GM12878 (cell line): ENCODE measurements around the gene C3. TPM values are rescaled to one million over a fixed set of nuclear protein-coding genes. Genes with fewer than 3 reads are reported as not detected.
A peak's percentile ranks its signal among the peaks of the same experiment; 100 is the strongest.

ENCODE experiments used
- ATAC-seq: fragments of 200-7000 bp; cut with Tn5 transposase; 3 replicates; pipeline ENCODE4 v1.9.1; 2020; ENCODE audit warnings: mild to moderate bottlenecking, moderate library complexity
- BruUV-seq: library from RNA; stranded (reverse); fragments of 400-500 nt; replicated peaks from 2 replicates; lab custom pipeline; 2021; lab: Mats Ljungman, UMichigan
- CTCF ChIA-PET: fragments of 300-600 bp; sonication (Branson Sonifier 250); formaldehyde crosslinking; extraction: SDS; loops from one replicate; lab custom pipeline; 2021; ENCODE audit warnings: inconsistent platforms; lab: Yijun Ruan, JAX
- POLR2A ChIA-PET: fragments of 350-600 bp; formaldehyde crosslinking; extraction: SDS; loops from one replicate; lab custom pipeline; 2021; ENCODE audit warnings: inconsistent platforms; lab: Charles Lee
- RAD21 ChIA-PET: fragments of 300-600 bp; sonication (Branson Sonifier 250); formaldehyde crosslinking; loops from one replicate; lab custom pipeline; 2023; ENCODE audit warnings: antibody characterized with exemption; ENCODE audit not compliant: unreplicated experiment; lab: Charles Lee
- SMC1A ChIA-PET: fragments of 300-600 bp; sonication (Branson Sonifier 250); formaldehyde crosslinking; loops from one replicate; lab custom pipeline; 2023; ENCODE audit not compliant: unreplicated experiment, uncharacterized antibody; lab: Charles Lee
- DNase-seq: peaks from one replicate; pipeline ENCODE4 v3.0.0-alpha.2; 2011; ENCODE audit warnings: low read depth, low spot score
- FAIRE-seq: peaks from 3 replicates; lab custom pipeline; 2011; peaks lifted over from hg19 to GRCh38; lab: Jason Lieb, UNC
- H2AFZ ChIP-seq: 2 replicates; pipeline ENCODE4 v1.6.0; 2011; ENCODE audit warnings: low read depth, low read length, control low read depth; ENCODE audit not compliant: control insufficient read depth
- H3K27ac ChIP-seq: 2 replicates; pipeline ENCODE4 v1.5.1; 2011; ENCODE audit warnings: control low read depth; ENCODE audit not compliant: control insufficient read depth, insufficient read depth
- H3K27me3 ChIP-seq, 2 experiments: replicated peaks in 1 of 2; 2 replicates each; pipeline versions ENCODE4 v1.6.0 to v1.6.1; 2011; ENCODE audit warnings: low read length in 1 of 2; ENCODE audit not compliant: control insufficient read depth in 2 of 2, insufficient read depth in 2 of 2
- H3K36me3 ChIP-seq, 2 experiments: 2 replicates each; pipeline ENCODE4 v1.5.1; 2011; ENCODE audit warnings: low read length in 1 of 2; ENCODE audit not compliant: control insufficient read depth in 2 of 2, insufficient read depth in 2 of 2
- H3K4me1 ChIP-seq: 2 replicates; pipeline ENCODE4 v1.6.1; 2011; ENCODE audit warnings: mild to moderate bottlenecking, low read length, moderate library complexity, mixed read lengths; ENCODE audit not compliant: control insufficient read depth, insufficient read depth
- H3K4me2 ChIP-seq: 2 replicates; pipeline ENCODE4 v1.6.0; 2011; ENCODE audit warnings: control low read depth; ENCODE audit not compliant: control insufficient read depth, insufficient read depth
- H3K4me3 ChIP-seq: fragments of 200-600 bp; sonication (generic); 2 replicates; pipeline ENCODE4 v1.5.1; 2016
- H3K79me2 ChIP-seq: 2 replicates; pipeline ENCODE4 v1.6.0; 2011; ENCODE audit warnings: low read length; ENCODE audit not compliant: control insufficient read depth, insufficient read depth
- H3K9ac ChIP-seq: 2 replicates; pipeline ENCODE4 v1.8.0; 2011; ENCODE audit warnings: low read length, control low read depth, mixed read lengths; ENCODE audit not compliant: control insufficient read depth, insufficient read depth
- H3K9me3 ChIP-seq: replicated peaks from 3 replicates; pipeline ENCODE4 v1.5.1; 2011; ENCODE audit warnings: mild to moderate bottlenecking, low read length; ENCODE audit not compliant: control insufficient read depth, insufficient read depth
- H4K20me1 ChIP-seq: 2 replicates; pipeline ENCODE4 v1.6.0; 2011; ENCODE audit not compliant: control insufficient read depth, insufficient read depth
- MLLT1 ChIP-seq: fragments of 450-650 bp; IDR thresholded peaks from 2 replicates; pipeline ENCODE4 v1.6.1; 2016; ENCODE audit warnings: mild to moderate bottlenecking
- NR2C1 ChIP-seq: fragments of 450-650 bp; IDR thresholded peaks from 2 replicates; pipeline ENCODE4 v1.6.1; 2017; ENCODE audit warnings: antibody characterized with exemption, mild to moderate bottlenecking, moderate library complexity
- NR2C2 ChIP-seq: IDR thresholded peaks from 2 replicates; pipeline ENCODE4 v1.6.1; 2011; ENCODE audit warnings: borderline replicate concordance, low read depth; ENCODE audit not compliant: control insufficient read depth, insufficient read length
- NR2F1 ChIP-seq: fragments of 450-650 bp; conservative IDR thresholded peaks from 2 replicates; pipeline ENCODE4 v1.6.1; 2017; ENCODE audit warnings: mild to moderate bottlenecking
- RCOR1 ChIP-seq: conservative IDR thresholded peaks from 2 replicates; pipeline ENCODE4 v1.6.1; 2012; ENCODE audit warnings: low read depth, low read length, improper control_type of control experiment
- SMAD5 ChIP-seq: IDR thresholded peaks from 2 replicates; pipeline ENCODE4 v1.6.1; 2016; ENCODE audit warnings: antibody characterized with exemption, low read depth
- SREBF1 ChIP-seq: IDR thresholded peaks from 2 replicates; pipeline ENCODE4 v1.6.1; 2012; ENCODE audit warnings: mild to moderate bottlenecking, low read length
- WGBS: methylation state at CpG from one replicate; pipeline ENCODE4 v1.1.6; 2016; ENCODE audit warnings: low lambda C conversion rate; ENCODE audit not compliant: insufficient replicate concordance, insufficient coverage; ENCODE audit errors: missing lambda C conversion rate; 5-methylcytosine and 5-hydroxymethylcytosine counted together
- in situ Hi-C: fragments of 300-500 bp; cut with MboI; formaldehyde crosslinking; loops from 9 replicates; pipeline ENCODE4 v1.14.3; 2018; ENCODE audit warnings: mixed read lengths
- intact Hi-C: fragments of 100-400 bp; cut with micrococcal nuclease; formaldehyde crosslinking; loops from one replicate; pipeline ENCODE4 v1.14.2; 2022; ENCODE audit not compliant: unreplicated experiment
- polyA plus RNA-seq, 11 experiments: library from polyadenylated mRNA; depleted of rRNA in 4 of 11; unstranded in 6 of 11; stranded (reverse) in 5 of 11; fragments of >200 nt; fragmentation: Nextera tagmentation in 4 of 11; fragmentation: Illumina TruSeq in 1 of 11; extraction: Ambion mirVana in 4 of 11; extraction: Trizol in 1 of 11; gene quantifications; 1 replicate in 1 of 11; 2 replicates in 10 of 11; pipeline versions ENCODE4 v1.2.1 to v1.2.3, GENCODE V29; 2011 to 2016; ENCODE audit warnings: inconsistent platforms in 2 of 11, missing spikeins in 2 of 11, low read depth in 1 of 11
- total RNA-seq, 4 experiments: library from RNA; depleted of rRNA in 3 of 4; stranded (reverse); fragments of >200 nt in 3 of 4; fragmentation: Illumina TruSeq in 1 of 4; extraction: Trizol in 1 of 4; gene quantifications; 2 replicates each; pipeline versions ENCODE4 v1.2.1 to v1.2.3, GENCODE V29; 2013 to 2021
- TF ChIP-seq, protein P1 (sequence below): IDR thresholded peaks from 2 replicates; pipeline ENCODE4 v1.6.1; 2012; ENCODE audit warnings: improper control_type of control experiment, low read depth, low read length; ENCODE audit not compliant: insufficient replicate concordance

Gene C3
- total and polyA plus RNA-seq, 10 of the 15 experiments (the other 5 are each of a cell fraction or from before 2014, with no cell fraction given): 0.20 to 6.7 (median 0.72) TPM

DNA sequence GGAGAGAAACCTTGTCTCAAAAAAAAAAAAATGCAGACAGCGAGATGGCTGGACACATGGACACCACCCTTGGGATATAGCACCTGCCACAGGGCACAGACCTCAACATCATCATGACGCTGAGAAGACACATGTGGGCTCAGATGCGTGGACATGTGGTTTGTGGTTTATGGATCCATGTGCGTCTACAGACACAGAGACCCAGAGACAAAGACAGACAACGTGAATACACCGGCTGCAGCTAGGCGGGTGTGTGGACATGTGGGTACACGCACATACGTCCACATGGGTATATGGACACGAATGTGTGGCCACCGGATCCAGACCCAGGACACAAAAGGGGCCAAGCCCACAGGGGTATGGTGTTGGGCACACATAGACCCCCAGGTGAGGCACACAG, 51.8 kb downstream of the C3 start (continued):
- no peak for TF ChIP-seq SMAD5
- TF ChIP-seq, protein P1, sequence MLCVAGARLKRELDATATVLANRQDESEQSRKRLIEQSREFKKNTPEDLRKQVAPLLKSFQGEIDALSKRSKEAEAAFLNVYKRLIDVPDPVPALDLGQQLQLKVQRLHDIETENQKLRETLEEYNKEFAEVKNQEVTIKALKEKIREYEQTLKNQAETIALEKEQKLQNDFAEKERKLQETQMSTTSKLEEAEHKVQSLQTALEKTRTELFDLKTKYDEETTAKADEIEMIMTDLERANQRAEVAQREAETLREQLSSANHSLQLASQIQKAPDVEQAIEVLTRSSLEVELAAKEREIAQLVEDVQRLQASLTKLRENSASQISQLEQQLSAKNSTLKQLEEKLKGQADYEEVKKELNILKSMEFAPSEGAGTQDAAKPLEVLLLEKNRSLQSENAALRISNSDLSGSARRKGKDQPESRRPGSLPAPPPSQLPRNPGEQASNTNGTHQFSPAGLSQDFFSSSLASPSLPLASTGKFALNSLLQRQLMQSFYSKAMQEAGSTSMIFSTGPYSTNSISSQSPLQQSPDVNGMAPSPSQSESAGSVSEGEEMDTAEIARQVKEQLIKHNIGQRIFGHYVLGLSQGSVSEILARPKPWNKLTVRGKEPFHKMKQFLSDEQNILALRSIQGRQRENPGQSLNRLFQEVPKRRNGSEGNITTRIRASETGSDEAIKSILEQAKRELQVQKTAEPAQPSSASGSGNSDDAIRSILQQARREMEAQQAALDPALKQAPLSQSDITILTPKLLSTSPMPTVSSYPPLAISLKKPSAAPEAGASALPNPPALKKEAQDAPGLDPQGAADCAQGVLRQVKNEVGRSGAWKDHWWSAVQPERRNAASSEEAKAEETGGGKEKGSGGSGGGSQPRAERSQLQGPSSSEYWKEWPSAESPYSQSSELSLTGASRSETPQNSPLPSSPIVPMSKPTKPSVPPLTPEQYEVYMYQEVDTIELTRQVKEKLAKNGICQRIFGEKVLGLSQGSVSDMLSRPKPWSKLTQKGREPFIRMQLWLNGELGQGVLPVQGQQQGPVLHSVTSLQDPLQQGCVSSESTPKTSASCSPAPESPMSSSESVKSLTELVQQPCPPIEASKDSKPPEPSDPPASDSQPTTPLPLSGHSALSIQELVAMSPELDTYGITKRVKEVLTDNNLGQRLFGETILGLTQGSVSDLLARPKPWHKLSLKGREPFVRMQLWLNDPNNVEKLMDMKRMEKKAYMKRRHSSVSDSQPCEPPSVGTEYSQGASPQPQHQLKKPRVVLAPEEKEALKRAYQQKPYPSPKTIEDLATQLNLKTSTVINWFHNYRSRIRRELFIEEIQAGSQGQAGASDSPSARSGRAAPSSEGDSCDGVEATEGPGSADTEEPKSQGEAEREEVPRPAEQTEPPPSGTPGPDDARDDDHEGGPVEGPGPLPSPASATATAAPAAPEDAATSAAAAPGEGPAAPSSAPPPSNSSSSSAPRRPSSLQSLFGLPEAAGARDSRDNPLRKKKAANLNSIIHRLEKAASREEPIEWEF: no peak
- TF ChIP-seq, all 136 proteins: peak for 12

DNA sequence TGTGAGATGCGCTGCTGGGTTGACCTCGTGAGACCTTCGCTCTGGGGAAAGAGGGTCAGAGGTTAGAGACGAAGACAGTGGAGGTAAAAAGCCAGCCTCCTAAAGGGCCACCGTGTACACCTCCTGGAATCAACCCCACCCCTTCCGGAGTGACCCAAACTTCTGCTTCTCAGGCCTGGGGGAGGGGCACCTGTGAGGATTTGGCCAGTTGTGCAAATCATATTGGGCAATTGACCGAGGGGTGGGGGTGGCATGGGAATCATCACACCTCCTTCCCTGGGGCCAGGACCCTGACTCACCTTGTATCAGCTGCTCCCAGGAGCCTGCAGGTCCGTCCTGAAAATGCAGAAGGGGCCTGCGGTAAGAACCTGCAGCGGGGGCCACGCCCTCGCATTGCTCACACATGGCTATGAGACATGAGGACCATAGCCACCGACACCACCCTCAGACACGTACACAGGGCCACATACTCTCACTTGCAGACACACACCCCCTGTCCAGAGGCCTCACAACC, 53.3 kb downstream of the C3 start:
- WGBS: 98% methylated on average over 14 of the region's 14 CpGs
- Histone ChIP-seq H3K79me2 (peaks cover 37% of the 10 kb centered on the region), H3K4me1 (peaks cover 24% of the 10 kb centered on the region), H2AFZ (no peak overlapping the region), H3K9ac (no peak overlapping the region), H3K4me2 (peak overlapping the region; percentile 40), H3K9me3 (peaks cover 4% of the 10 kb centered on the region; the same call in 2 of the 3 replicates), H3K27me3 (no peaks in the 10 kb centered on the region), H3K36me3 (peaks cover 2 to 8% of the 10 kb centered on the region in 2 experiments; a peak in 3 of 4 replicates), H3K4me3 (peak overlapping the region; percentile 58), H4K20me1 (no peaks in the 10 kb centered on the region), H3K27ac (no peak overlapping the region)
- ATAC-seq (no peak), FAIRE-seq (no peak), DNase-seq (no peak)
- SMC1A ChIA-PET: no interaction called here
- RAD21 ChIA-PET: interaction anchor here (3.4 kb wide), 1 partner anchor 27 kb away, joined by 41 read pairs; no protein-coding TSS in a partner anchor
- TF ChIP-seq NR2F1: 0 out of 2 replicates have a peak, but pooled peaks have one; percentile 19
- TF ChIP-seq NR2C1: 0 out of 2 replicates have a peak, but pooled peaks have one; percentile 4
- no peak for TF ChIP-seq SREBF1
- no peak for TF ChIP-seq RCOR1
- TF ChIP-seq NR2C2: no peak
- TF ChIP-seq MLLT1: peak; percentile 57; the same call in 1 of the 2 replicates
- no TSS peak for BruUV-seq
- CTCF ChIA-PET: interaction anchor here (1.0 to 2.8 kb wide), 3 partner anchors 26 to 71 kb away, joined by 3 to 8 read pairs (median 3); no protein-coding TSS in a partner anchor
- in situ Hi-C loops: no loop called here
- POLR2A ChIA-PET: interaction anchor here (3.4 kb wide), 1 partner anchor 146 kb away, joined by 15 read pairs; no protein-coding TSS in a partner anchor
- intact Hi-C loops: no loop called here
